GM19240 (cell line): ENCODE results near the gene MTMR3.
"Not testable (repeated sequence)": the region's sequence is repeated elsewhere in the genome, so short reads cannot be mapped to it uniquely, and the experiment has no call there.

ENCODE experiments used
- DNase-seq: peaks from one replicate; pipeline ENCODE4 v3.0.0; 2011; ENCODE audit warnings: low spot score; ENCODE audit not compliant: insufficient read length

The MTMR3 gene

DNA sequence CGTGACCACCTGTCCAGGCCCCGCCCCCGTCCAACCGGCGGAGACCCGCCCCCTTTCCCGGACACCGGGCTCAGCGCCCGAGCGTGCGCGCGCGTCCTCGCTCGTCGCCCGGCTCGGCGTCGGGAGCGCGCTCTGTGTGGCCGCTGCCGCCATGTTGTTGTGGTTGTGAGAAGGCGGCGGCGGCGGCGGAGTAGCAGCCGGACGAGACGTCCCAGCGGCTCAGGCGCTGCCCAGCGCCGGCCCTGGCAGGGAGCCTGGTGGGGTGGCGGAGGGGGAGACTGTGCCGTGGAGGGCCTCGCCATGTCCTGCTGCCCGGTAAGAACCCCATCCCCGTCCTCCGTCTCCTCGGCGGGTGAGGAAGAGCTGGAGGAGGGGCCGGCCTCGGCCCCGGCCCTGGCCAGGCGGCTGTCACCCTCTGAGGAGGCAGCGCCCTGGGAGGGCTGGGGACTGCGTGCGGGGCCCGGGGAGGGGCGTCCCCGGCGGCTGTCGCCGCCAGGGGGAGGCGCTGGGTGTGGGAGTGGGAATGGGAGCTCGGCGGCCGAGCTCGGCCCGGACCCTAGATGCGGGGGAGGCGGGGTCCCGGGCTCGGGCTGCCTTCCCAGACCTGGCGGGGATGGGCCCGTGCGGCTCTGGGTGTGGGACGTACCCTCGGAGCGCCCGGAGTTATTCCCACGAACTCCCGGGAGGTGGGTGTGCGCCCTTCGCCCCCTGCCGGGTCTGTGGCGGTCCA, at the start of gene MTMR3:
Gene MTMR3 (plus strand): TSS at position 130 of the 730 bp plus-strand sequence. CDS start 87,886 bp downstream, outside the sequence.
- DNase-seq: peak; percentile 29

DNA sequence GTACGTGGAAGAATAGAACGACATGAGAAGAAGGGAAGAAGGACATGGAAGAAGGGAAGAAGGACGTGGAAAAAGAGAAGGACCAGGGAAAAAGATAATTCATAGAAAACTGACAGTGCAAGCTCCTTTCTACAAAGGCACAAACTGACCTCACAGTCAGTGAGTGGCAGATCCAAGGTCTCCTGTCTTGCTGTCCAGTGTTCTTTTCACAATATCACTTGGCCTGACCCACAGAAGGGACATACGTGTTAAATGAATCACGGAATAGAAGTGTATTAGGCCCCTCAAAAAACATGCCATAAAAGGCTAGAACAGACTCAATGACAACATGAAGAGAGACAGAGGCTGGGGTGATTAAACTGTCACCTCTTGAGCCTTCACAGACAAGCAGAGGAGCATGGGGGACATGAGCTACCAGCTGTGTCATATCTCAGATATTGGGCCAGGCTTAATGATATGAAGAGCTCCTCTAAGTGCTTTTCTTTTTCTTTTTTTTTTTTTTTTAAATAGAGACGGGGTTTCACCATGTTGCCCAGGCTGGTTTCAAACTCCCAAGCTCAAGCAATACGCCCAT, 49.5 kb upstream of the MTMR3 start:
- no peak for DNase-seq

DNA sequence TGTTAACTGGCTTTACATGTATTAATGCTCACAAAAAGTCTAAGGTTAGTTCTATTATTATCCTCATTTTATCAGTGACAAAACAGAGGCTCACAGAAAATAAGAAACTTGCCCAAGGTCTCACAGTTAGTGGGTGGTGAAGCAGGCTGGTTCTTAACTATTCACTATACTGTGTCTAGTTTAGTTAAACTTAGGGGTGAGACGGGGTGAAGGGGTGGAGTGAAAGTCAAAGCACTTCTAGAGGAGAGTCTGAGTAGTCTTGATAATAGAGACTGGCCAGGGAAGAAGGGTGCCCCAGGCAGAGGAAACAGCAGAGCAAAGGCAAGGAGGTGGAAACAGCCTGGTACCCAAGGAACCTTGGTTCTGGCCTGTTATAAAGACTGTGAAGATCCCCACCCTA, 48.9 kb upstream of the MTMR3 start:
- DNase-seq: no peak

DNA sequence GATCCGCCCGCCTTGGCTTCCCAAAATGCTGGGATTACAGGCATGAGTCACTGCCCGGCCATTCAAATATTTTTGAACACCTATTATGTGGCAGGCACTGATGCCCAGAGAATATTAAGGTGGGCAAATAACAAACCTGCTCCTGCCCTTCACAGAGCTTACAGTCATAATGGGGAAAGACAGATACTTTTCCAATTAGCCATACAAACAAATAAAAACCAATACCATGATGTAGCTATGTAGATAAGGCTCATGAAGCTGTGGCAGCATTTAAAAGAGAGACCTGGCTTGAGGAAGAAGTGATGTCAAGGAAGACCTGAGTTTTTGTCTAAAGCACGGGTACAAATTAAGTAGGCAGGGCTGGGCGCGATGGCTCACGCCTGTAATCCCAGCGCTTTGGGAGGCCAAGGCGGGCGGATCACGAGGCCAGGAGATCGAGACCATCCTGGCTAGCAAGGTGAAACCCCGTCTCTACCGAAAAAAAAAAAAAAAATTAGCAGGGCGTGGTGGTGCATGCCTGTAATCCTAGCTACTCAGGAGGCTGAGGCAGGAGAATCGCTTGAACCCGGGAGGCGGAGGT, 46.1 kb upstream of the MTMR3 start:
- DNase-seq: not testable (repeated sequence)

DNA sequence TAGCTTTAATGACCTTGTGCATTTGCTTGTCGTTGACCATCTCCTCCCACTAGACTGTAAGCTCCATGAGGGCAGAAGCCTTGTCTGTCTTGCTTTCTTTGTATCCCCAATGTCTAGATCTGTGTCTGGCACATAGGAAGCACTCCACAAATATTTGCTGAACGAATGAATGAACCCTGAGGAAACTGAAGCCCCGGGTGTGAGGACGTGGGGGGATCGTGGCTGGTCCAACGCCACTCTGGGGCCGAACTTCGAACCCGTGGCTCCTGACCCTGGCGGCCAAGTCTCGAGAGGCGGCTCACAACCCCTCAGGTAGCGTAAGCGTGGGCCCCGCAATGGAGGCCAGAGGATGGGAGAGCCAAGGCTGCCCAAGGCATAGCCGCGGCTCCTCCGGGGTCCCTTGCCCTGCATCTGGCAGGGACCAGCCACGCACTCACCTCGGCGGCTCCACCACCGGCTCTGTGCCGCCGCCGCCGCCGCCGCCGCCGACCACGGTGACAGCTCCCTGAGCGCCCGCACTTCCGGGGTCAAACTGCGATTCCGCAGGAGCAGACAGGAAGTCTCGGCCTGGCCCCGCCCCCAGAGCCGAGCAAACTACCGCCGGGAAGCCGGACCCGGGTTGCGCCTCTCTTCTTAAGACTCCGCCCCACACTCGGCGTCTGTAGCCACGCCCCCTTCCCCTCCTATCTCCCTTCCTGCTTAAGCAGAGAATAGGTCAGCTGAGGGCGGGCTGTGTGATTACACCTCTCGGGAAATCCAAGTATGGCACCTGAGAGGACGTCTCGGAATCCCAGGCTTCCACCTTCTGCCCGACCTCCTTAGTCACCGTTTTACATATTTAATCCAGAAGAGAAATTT, 45.0 kb upstream of the MTMR3 start, which contains the start of gene ASCC2:
Gene ASCC2 (minus strand): TSS at position 534 of the 858 bp plus-strand sequence. CDS start 5,949 bp downstream, outside the sequence.
- peak; percentile 94 for DNase-seq

DNA sequence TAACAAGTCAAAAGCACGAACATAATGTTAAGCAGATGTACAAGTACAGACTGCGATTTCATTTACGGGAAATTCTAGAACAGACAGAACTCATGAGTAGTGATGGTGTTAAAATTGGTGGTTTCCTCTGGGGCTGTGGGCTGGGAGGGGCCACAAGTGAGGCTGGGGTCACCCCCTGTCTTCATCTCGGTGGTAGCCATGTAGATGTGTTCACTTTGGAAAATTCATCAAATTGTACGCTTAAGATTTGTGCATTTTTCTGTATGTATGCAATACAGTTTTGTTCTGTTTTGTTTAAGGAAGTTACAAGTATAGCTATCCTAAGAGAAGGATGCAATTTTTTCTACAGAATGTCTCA, 44.4 kb upstream of the MTMR3 start:
- DNase-seq: no peak

DNA sequence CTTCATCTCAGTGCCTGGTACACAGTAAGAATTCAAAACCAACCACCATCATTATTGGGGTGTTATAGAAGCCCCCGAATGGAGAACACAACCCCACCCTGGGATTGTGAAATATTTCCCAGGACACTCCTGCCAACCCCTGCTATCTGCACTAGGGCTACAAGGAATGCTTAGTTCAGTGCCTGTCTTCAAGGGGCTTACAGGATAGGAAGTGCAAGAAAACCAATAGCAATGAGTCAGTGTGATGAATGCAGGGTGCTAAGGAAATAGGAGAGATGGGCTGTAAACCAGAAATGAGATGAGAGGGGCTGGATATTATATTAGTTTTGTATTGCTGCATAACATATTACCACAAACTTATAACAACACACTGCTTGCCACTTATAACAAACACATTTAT, 43.9 kb upstream of the MTMR3 start:
- DNase-seq: no peak

DNA sequence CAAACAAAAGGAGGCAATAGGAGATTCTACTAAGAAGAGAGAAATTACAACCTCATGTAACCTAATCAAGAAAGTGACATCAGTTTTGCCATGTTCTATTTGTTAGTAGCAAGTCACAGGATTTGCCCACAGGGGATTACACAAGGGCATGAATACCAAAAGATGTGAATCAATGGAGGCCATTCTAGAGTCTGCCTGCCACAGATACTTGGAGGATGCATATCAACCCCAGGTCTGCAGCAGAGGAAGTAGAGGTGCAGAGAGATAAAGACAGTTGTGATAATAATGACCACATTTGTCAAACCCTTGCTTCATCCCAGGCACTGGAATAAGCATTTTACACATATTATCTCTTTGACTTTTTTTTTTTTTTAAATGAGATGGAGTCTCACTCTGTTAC, 42.5 kb upstream of the MTMR3 start:
- DNase-seq: no peak

DNA sequence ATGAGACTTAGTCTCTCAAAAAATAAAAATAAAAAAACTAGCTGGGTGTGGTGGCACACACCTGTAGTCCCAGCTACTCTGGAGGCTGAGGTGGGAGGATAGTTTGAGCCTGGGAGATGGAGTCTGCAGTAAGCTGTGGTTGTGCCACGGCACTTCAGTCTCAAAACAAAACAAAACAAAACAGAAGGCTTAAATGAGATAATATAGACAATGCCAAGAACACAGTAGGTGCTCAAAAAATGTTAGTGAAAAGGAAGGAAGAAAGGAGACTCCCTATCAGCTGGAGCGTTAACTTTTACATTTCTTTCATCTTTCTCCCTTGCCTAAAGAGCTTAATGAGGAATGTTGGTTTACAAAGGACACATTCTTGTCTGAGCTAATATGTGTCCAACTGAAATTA, 40.8 kb upstream of the MTMR3 start:
- DNase-seq: no peak

DNA sequence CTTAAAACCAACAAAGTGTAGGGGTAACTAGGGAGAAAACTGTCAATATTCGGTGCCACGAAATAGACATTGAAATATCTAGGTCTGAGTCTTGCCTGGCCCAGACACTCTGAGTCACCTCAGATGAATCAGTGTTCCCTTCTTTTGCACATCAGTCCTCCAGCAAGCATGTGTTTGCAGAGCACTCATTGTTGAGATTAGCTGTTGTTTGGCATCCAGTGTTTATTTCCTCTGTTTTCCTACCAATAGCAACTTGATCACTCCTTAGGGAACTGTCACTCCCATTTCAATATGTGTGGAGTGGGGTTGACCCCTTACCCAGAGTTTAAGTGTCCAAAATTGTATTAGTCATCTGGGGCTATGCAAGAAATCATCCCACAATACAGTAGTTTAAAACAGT, 40.2 kb upstream of the MTMR3 start:
- no peak for DNase-seq

DNA sequence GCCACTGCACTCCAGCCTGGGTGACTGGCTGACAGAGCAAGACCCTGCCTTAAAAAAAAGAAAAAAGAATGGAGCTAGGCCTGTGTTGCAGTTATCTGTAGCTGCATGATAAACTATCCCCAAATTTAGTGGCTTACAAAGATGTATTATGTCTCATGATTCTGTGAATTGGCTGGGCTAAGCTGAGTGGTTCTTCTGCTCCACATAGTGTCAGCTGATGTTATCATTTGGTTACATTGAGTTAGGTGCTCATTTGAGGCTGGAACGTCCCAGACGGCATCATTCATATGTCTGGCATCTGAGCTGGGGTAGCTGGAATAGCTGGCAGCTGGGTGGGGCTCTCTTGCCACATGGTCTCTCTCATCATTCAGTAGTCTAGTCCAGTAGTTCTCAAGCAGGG, 36.7 kb upstream of the MTMR3 start:
- no peak for DNase-seq

DNA sequence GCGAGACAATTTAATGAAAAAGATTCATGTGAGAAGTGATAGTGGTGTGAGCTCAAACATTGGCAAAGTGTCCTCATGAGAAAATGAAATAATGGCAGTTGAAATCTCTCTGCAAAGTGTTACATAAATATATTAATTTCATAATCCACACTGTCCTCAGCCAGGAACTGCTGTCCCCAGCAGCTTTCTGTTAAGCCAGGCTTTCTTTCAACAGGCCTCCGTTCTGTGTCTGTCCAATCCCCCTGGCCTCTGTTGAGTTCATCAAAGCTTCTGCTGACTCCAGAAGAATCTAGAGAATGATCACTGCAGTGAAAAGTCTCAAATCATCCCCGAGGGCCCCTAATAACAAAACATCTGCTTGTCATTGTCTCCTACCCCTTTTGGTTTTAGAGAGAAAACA, 34.9 kb upstream of the MTMR3 start:
- DNase-seq: no peak

DNA sequence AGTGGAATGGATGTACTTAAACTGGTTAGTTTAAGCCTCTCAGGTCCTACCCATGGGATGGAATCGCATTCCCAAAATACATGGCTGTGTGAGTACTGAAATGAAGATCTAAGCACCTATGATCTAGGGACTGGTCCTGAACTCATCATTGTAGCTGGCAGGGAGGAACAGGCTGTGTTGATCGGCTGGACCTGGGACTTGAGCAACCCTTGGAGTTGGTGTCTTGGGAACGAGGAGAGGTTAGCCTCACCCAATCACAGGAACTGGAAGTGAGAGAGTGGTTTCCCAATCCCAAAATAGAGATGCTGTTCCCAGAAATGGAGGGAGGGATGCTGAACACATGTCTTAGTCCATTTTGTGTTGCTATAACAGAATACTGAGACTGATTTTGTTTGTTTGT, 28.5 kb upstream of the MTMR3 start:
- no peak for DNase-seq

DNA sequence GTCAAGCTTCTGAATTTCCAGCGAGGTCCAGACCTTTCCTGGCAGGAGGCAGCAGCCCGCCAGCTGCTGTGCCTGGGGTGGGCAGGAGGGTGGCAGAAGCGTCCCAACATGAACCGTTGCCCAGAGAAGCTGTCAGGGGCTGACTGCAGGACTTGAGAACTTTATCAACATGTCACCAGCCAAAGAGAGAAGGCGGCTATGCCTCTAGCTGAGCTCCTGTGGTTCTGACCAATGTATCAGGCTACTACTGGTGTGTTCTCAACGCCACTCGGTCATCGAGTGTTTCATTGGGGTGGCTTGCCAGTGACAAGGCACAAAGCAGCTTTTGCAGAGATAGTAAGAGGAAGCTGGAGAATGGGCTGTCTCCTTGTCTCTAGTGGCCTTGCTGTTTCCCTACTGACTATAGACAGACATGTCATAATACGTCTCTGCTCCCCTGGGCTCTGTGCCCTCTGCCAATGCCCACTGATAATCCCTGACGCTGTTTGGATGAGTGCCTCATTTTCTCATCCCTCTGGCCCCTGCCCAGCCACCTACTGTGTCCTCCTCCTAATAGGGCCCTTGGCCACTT, 27.3 kb upstream of the MTMR3 start:
- no peak for DNase-seq

DNA sequence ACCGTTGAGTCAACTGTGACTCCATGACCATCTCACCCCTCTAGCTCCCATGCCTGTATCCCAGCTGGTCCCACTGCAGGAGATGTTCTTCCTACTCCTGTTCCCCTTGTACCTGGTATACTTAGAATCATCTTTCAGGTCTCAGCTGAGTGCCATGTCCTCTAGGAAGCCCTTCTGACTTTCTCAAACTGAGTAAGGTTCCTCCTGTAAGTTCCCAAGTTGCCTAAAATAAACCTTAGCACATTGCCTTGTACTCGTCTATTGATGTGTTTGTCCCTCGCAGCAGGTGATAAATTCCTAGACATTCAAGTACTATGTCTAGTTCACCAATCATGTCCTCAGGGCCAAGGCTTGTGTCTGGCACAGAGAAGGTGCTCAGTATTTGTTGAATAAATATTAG, 26.5 kb upstream of the MTMR3 start:
- no peak for DNase-seq

DNA sequence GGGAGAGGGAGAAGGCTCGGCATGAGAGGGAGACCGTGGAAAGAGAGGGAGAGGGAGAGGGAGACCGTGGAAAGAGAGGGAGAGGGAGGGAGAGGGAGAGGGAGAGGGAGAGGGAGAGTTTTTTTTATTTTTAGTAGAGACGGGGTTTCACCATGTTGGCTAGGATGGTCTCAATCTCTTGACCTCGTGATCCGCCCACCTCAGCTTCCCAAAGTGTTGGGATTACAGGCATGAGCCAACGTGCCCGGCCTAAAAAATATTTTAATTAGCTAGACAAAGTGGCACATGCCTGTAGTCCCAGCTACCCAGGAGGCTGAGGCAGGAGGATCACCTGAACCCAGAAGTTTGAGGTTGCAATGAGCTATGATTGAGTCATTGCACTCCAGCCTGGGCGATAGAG, 23.9 kb upstream of the MTMR3 start:
- DNase-seq: not testable (repeated sequence)

DNA sequence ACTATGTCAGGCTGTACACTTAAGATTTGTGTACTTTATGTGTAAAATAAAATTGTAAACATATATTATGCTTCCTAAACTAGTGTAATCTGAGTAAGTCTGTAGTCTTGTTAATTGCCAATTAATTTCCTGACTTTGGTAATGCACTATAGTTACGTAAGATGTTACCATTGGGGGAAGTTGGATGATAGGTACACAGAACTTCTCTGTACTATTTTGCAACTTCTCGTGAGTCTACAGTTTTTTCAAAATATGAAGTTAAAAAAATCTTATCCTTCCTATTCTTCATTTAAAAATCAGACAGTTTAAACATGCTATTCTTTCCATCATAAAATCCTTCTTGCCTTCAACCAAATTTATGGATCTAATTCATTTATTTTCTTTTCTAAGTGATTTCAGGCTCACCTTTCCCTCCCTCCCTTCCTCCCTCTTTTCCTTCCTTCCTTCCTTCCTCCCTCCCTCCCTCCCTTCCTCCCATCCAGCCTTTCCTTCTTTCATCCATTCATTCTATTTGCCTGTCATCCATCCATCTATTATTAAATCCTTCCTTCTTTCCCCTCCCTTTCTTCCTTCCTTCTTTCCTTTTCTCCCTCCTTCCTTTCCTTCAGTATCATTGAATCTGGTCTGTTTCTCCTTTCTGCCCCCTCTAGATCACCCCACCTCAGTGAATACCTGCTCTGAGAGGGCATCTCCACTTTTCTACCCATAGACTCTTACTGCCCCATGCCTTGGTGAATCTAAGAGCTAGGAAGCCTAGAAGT, 22.8 kb upstream of the MTMR3 start:
- DNase-seq: no peak

DNA sequence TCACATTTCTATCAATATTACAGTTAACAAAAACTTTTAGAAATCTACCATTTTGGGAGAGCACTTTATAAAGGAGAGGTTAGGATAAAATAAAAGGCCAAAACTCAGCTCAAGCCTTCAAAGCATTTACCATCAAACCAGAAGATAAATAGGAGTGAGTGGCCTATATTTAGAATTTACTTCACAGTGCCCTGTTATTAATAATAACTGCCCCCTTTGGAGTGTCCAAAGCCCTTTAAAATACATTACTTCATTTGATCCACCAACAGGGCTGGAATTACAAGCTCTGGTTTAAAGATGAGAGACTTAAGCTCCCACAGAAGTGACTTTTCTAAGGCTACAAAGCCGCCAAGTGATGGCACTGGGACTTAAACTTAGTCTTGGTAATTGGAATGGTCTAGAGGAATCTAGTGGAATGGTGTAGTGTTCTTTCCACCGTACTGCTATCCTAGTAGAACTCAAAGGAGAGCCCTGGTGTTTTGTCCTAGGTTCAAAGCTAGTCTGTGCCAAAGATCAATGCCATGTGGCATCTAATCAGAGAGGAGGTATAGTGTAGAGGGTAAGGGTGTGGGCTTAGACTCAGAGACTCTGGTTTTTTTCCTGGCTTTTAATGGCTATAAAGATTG, 21.2 kb upstream of the MTMR3 start:
- DNase-seq: no peak

DNA sequence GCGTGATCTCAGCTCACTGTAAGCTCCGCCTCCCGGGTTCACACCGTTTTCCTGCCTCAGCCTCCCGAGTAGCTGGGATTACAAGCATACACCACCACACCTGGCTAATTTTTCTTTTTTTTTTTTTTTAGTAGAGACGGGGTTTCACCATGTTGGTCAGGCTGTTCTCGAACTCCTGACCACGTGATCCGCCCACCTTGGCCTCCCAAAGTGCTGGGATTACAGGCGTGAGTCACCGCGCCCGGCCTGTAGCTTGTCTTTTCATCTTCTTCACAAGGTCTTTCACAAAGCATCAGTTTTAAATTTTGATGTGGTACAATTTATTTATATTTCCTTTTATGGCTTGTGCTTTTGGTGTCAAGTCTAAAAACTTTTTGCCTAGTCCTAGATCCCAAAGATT, 17.4 kb upstream of the MTMR3 start:
- DNase-seq: not testable (repeated sequence)

DNA sequence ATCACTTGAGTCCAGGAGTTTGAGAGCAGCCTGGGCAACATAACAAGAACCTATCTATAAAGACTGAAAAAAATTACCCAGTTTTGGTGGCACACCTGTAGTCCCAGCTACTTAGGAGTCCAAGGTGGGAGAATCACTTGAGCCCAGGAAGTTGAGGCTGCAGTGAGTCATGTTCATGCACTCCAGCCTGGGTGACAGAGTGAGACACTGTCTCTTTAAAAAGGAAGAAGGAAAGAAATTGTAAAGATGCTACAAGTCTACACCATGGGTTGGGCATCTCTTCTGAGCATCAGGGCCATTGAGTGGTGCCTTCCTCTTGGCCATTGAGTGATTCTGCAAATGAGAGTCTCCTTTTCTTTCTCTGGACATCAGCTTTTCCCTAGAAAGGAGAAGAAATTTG, 15.7 kb upstream of the MTMR3 start:
- no peak for DNase-seq
